Epithelial cell of esophagus (primary cell): ENCODE results near the gene CCDC68.
"Not testable (repeated sequence)": the region's sequence is repeated elsewhere in the genome, so short reads cannot be mapped to it uniquely, and the experiment has no call there.

Experiments used
- DNase-seq: peaks from one replicate; pipeline ENCODE4 v3.0.0; 2010; ENCODE audit warnings: low read depth
- H3K4me3 ChIP-seq: 2 replicates; pipeline ENCODE4 v1.5.1; 2011; ENCODE audit warnings: mild to moderate bottlenecking, low read length, control low read depth
- TF ChIP-seq, protein P1 (sequence below): IDR thresholded peaks from 2 replicates; pipeline ENCODE4 v1.5.1; 2011; ENCODE audit warnings: low read depth, mild to moderate bottlenecking, low read length, control low read depth, inconsistent platforms; ENCODE audit not compliant: insufficient read depth; ENCODE audit errors: missing control alignments

CCDC68 gene

GRCh38 chr18:54981076-54981475, 21.8 kb upstream of the CCDC68 start:
- TF ChIP-seq, protein P1, sequence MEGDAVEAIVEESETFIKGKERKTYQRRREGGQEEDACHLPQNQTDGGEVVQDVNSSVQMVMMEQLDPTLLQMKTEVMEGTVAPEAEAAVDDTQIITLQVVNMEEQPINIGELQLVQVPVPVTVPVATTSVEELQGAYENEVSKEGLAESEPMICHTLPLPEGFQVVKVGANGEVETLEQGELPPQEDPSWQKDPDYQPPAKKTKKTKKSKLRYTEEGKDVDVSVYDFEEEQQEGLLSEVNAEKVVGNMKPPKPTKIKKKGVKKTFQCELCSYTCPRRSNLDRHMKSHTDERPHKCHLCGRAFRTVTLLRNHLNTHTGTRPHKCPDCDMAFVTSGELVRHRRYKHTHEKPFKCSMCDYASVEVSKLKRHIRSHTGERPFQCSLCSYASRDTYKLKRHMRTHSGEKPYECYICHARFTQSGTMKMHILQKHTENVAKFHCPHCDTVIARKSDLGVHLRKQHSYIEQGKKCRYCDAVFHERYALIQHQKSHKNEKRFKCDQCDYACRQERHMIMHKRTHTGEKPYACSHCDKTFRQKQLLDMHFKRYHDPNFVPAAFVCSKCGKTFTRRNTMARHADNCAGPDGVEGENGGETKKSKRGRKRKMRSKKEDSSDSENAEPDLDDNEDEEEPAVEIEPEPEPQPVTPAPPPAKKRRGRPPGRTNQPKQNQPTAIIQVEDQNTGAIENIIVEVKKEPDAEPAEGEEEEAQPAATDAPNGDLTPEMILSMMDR: no peak

GRCh38 chr18:54975598-54975997, 16.3 kb upstream of the CCDC68 start:
- no peak for DNase-seq
- TF ChIP-seq, protein P1: no peak

More at GRCh38 chr18:54981076-54981475, 21.8 kb upstream of the CCDC68 start:
- no peak overlapping the region for H3K4me3 ChIP-seq
- DNase-seq: no peak

GRCh38 chr18:54973046-54973445, 13.8 kb upstream of the CCDC68 start:
- H3K4me3 ChIP-seq: no peak overlapping the region
- peak; percentile 41 for DNase-seq
- TF ChIP-seq, protein P1: no peak

More at GRCh38 chr18:54975598-54975997, 16.3 kb upstream of the CCDC68 start:
- no peak overlapping the region for H3K4me3 ChIP-seq

GRCh38 chr18:54968807-54969206, 9.5 kb upstream of the CCDC68 start:
- TF ChIP-seq, protein P1: no peak
- no peak for DNase-seq

GRCh38 chr18:54968237-54968636, 9.0 kb upstream of the CCDC68 start:
- DNase-seq: peak; percentile 87
- not testable (repeated sequence) for H3K4me3 ChIP-seq

More at GRCh38 chr18:54968807-54969206, 9.5 kb upstream of the CCDC68 start:
- H3K4me3 ChIP-seq: no peak overlapping the region

GRCh38 chr18:54967786-54968185, 8.5 kb upstream of the CCDC68 start:
- TF ChIP-seq, protein P1: no peak
- H3K4me3 ChIP-seq: no peak overlapping the region
- peak; percentile 11 for DNase-seq

- TF ChIP-seq, protein P1: no peak
- no peak for DNase-seq
- H3K4me3 ChIP-seq: no peak overlapping the region
Observed at GRCh38 chr18:54964741-54965140, 5.5 kb upstream of the CCDC68 start.
